ENCODE measurements around the gene RHCG. TPM values are rescaled to one million over a fixed set of nuclear protein-coding genes. Genes with fewer than 3 reads are reported as not detected.

Gene RHCG
- total RNA-seq, 1 experiment from 2014 or later: 3.0 TPM

- TF ChIP-seq TCF7L2 (IDR thresholded peaks at IDR 0.05; ENCODE audit: low read depth, low read length) (no peak), REST (IDR thresholded peaks at IDR 0.05; ENCODE audit: insufficient read depth in 1 of 2, low read depth in 2 of 2, low read length in 1 of 2) (no peak)
- Histone ChIP-seq H3K27ac (ENCODE audit: low read length) (no peak overlapping the region), H3K4me1 (ENCODE audit: control insufficient read depth, insufficient read depth, low read length) (no peaks in the 10 kb centered on the region), H3K36me3 (ENCODE audit: control insufficient read depth, insufficient read depth, low read length) (no peaks in the 10 kb centered on the region), H3K9me3 (ENCODE audit: control insufficient read depth, insufficient read depth, low read depth, low read length) (no peaks in the 10 kb centered on the region), H3K4me3 (ENCODE audit: low read depth in 2 of 2, low read length in 2 of 2) (no peak overlapping the region), H3K27me3 (ENCODE audit: control insufficient read depth, insufficient read depth, low read length) (peaks cover 2% of the 10 kb centered on the region)
- no peak for ATAC-seq
- DNase-seq (ENCODE audit: low read depth, low spot score): no peak
- intact Hi-C loops (cut with micrococcal nuclease; ENCODE audit: unreplicated experiment): loop anchor here (5.0 kb wide), 1 partner anchor 115 kb away; no protein-coding TSS in a partner anchor
- BruUV-seq (replicated peaks): no TSS peak
- ChIA-PET CTCF (interaction anchor here (0.5 to 1.7 kb wide), 4 partner anchors 8 to 83 kb away, joined by 4 to 10 read pairs (median 4); no protein-coding TSS in a partner anchor), POLR2A (no interaction called here)
- in situ Hi-C loops (cut with HindIII; ENCODE audit: low pct_unique_long_range_greater_than_20kb, low sequenced_read_pairs): no loop called here
Measured at GRCh38 chr15:89442155-89442554, 54.2 kb downstream of the RHCG start.

- H3K4me1 ChIP-seq (ENCODE audit: control insufficient read depth, insufficient read depth, low read length): no peaks in the 10 kb centered on the region
- in situ Hi-C loops (cut with HindIII; ENCODE audit: low pct_unique_long_range_greater_than_20kb, low sequenced_read_pairs) (no loop called here), intact Hi-C loops (cut with micrococcal nuclease; ENCODE audit: unreplicated experiment) (loop anchor here (5.0 kb wide), 1 partner anchor 116 kb away; no protein-coding TSS in a partner anchor)
- no peaks in the 10 kb centered on the region for H3K36me3 ChIP-seq (ENCODE audit: control insufficient read depth, insufficient read depth, low read length)
- ChIA-PET CTCF (interaction anchor here (1.7 kb wide), 1 partner anchor 24 kb away, joined by 5 read pairs; no protein-coding TSS in a partner anchor), POLR2A (no interaction called here)
- ATAC-seq (no peak), DNase-seq (ENCODE audit: low read depth, low spot score) (no peak)
- TF ChIP-seq REST (IDR thresholded peaks at IDR 0.05; ENCODE audit: insufficient read depth in 1 of 2, low read depth in 2 of 2, low read length in 1 of 2) (no peak), TCF7L2 (IDR thresholded peaks at IDR 0.05; ENCODE audit: low read depth, low read length) (no peak), SIN3A (IDR thresholded peaks at IDR 0.05; ENCODE audit: borderline replicate concordance, insufficient read depth, low read depth, low read length) (no peak)
- no TSS peak for BruUV-seq (replicated peaks)
- no peak overlapping the region for H3K27ac ChIP-seq (ENCODE audit: low read length)
- H3K27me3 ChIP-seq (ENCODE audit: control insufficient read depth, insufficient read depth, low read length): peaks cover 2% of the 10 kb centered on the region
- H3K9me3 ChIP-seq (ENCODE audit: control insufficient read depth, insufficient read depth, low read depth, low read length): no peaks in the 10 kb centered on the region
- no peak overlapping the region for H3K4me3 ChIP-seq (ENCODE audit: low read depth in 2 of 2, low read length in 2 of 2)
Measured at GRCh38 chr15:89441295-89441812, 55.0 kb downstream of the RHCG start.

GRCh38 chr15:89439764-89440163 lies 56.6 kb downstream of the RHCG start:
- DNase-seq (ENCODE audit: low read depth, low spot score): no peak
- ATAC-seq: no peak
- Histone ChIP-seq H3K9me3 (ENCODE audit: control insufficient read depth, insufficient read depth, low read depth, low read length) (no peaks in the 10 kb centered on the region), H3K4me1 (ENCODE audit: control insufficient read depth, insufficient read depth, low read length) (no peaks in the 10 kb centered on the region), H3K27me3 (ENCODE audit: control insufficient read depth, insufficient read depth, low read length) (peaks cover 2% of the 10 kb centered on the region), H3K4me3 (ENCODE audit: low read depth in 2 of 2, low read length in 2 of 2) (no peak overlapping the region), H3K27ac (ENCODE audit: low read length) (no peak overlapping the region), H3K36me3 (ENCODE audit: control insufficient read depth, insufficient read depth, low read length) (no peaks in the 10 kb centered on the region)
- POLR2A ChIA-PET: no interaction called here
- TF ChIP-seq TCF7L2 (IDR thresholded peaks at IDR 0.05; ENCODE audit: low read depth, low read length) (no peak), SIN3A (IDR thresholded peaks at IDR 0.05; ENCODE audit: borderline replicate concordance, insufficient read depth, low read depth, low read length) (no peak), REST (IDR thresholded peaks at IDR 0.05; ENCODE audit: insufficient read depth in 1 of 2, low read depth in 2 of 2, low read length in 1 of 2) (no peak)
- in situ Hi-C loops (cut with HindIII; ENCODE audit: low pct_unique_long_range_greater_than_20kb, low sequenced_read_pairs) (loop anchor here (5.0 kb wide), 1 partner anchor 77 kb away; no protein-coding TSS in a partner anchor), intact Hi-C loops (cut with micrococcal nuclease; ENCODE audit: unreplicated experiment) (loop anchor here (5.0 kb wide), 1 partner anchor 118 kb away; no protein-coding TSS in a partner anchor)
- BruUV-seq (replicated peaks): no TSS peak
- CTCF ChIA-PET: no interaction called here
